Stimulated activated CD8-positive, alpha-beta memory T cell treated with anti-CD3 and anti-CD28 coated beads, Interleukin-4, amount 100 ng/mL, for 4 hours (primary cell): ENCODE data around the gene ESM1.

ENCODE experiments used
- DNase-seq, 2 donors: peaks; one replicate each; pipeline ENCODE4 v3.0.0-alpha.2; 2020; ENCODE audit warnings: low read depth in 2 of 2, low spot score in 1 of 2

The ESM1 gene

DNA sequence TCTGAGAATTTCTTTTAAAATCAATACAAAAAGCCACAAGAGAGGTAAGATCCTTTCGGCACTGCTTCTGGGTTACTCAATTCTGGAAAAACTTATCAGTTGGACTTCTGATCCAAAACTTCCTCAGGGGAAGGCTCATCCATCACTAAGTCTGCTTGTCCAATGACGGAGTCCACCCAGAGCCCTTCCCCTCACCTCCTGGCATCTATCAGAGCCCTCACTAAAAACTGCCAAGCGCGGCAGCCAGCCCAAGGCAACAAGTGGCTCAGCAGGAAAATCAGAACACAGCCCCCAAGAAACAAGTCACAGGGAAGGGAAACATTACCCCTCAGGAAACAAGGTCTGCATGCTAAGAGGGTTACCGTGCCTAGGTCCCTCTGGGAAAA is 869 bp upstream of the ESM1 start:
- no peak for DNase-seq

- no peak for DNase-seq
Observed at GRCh38 chr5:54981928-54982327, 3.5 kb downstream of the ESM1 start.

GRCh38 chr5:54975701-54976100 is 9.7 kb downstream of the ESM1 start:
- no peak for DNase-seq

DNA sequence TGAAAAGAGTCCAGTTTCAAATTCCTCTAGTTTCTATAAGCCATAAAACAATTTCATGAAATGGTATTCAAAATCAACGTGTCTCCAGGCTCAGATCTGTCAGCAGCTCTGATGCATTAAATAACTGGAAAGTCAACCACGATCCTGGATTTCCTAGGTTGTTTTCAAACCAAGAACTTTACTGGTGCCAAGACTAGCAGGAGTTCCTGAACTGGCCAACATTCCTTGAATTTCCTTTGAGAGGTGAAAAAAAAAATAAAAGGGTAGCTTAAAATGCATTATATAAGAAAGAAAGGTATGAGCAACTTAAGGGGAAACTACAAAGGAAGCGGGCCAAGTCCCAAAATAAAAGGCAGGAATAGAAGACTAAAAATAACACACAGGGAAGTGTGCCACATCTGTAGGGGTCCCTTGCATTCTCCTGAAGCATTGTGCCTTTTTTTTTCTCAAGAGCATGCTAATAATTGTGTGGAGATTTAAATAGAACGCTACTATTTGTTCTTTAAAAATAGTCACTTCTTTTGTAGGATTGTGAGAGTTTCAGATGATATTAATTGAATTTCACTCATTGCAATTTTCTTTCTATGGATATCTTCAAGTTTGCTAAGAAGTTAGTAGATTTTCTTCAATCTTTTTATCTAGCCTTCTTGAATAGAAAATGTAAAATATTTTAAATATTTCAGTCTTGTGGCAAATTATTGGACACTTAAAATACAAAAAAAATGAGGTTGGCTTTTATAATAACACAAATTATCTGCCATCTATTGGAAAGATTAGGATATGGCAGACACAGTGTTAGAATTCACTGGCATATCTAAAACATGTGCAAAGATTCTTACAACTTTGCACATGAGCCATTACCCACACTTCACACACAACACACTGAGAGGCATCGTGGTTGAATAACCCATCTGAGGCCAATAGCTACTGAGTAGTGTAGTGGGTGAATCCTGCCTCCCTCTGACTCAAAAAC is 15.3 kb downstream of the ESM1 start:
- DNase-seq, result no peak

- DNase-seq, result no peak
Observed at GRCh38 chr5:54969242-54969641, 16.2 kb downstream of the ESM1 start.

DNA sequence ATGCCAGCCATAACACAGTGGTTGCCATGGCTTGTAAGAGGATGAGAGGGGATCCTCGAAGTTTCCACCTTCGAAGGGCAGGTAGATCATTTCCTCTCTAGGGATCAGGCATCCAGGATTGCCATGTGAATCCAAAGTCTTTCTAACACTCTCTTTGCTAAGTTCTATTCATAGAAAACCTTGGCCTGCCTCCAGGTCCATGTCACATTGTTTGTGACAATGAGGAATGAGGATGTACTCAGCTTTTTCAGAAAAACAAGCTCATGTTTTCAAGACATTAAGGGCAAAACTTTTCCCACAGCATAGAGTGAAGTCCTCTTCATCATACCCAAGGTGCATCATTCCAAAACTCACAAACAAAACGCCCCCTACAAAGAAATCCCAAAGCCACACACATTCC is 19.6 kb downstream of the ESM1 start:
- no peak for DNase-seq

DNA sequence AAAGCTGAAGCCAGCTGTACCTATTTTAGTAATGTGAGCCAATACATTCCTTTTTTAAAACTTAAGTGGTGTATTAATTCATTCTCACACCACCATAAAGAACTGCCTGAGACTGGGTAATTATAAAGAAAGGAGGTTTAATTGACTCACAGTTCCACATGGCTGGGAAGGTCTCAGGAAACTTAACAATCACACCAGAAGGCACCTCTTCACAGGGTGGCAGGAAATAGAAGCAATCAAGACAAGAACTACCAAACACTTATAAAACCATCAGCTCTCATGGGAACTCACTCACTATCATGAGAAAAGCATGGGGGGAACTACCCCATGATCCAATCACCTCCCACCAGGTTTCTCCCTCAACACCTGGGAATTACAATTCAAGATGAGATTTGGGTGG is 21.0 kb downstream of the ESM1 start:
- no peak for DNase-seq

DNA sequence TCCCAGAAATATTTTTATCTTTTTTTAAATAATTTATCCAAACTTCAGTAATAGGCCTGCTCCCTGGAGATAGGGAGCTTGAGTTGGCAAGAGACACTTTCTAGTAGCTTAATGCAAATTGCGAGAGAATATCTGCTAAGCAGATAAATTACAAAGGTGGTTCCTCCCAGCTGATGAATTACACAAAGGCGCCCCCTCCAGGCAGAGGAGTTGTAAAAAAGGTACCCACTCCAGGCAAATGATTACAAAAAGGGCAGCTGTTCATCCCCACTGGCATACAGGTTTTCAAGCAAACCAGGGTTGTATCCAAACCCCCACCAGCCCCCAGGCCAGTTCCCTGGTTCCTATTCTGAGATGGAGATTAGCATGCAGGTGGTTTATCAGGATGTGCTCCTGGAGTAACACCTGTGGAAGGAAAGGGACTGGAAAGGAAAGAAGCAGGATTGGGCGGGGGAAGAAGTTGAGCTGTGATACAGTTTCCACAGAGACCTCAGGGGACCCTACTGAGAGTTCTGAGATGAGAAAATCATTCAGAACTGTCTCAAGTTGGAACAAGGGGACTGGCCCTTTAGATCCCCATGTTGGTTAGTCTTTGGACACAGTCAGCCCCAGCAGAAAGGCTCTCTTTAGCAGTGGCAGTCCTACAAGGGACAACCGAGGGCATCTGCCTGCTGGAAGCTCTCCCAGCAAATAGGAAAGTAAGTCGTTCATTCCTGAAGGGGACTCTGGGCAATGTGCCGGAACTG is 25.5 kb downstream of the ESM1 start:
- DNase-seq, result no peak

DNA sequence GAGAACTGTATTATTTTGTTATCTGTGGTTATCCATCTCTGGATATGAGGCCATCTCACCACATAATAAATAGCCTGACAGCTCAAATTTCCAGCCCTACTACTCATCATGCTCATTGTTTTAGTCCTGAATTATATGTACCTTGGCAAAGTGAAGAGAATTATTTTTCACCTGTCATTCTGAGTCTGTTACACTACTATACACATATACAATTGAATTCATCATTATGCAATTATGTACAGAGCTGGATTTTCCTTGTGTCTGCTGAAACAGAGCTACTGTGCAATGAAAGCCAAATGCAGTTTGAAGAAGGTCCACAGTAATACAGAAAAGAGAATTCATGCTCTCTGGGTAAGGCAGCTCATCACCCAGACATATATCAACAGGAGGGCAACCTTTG is 28.5 kb downstream of the ESM1 start:
- DNase-seq, result no peak

GRCh38 chr5:54947187-54947586 is 38.2 kb downstream of the ESM1 start:
- no peak for DNase-seq

GRCh38 chr5:54946306-54946819 is 39.0 kb downstream of the ESM1 start:
- no peak for DNase-seq

DNA sequence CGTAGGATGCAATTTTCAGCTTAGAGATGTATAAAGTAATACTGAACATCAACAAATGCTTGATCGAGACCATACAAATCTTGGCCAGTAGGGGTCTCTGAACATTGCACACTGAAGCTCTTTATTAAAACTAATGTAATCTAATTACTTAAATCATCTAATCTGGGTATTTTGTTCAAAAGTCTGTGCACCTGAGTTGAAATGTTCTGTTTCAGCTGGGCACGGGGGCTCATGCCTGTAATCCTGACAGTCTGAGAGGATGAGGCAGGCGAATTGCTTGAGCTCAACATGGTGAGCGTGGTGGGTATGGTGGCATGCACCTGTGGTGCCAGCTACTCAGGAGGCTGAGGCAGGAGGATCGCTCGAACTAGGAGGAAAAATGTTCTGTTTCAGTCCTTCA is 41.0 kb downstream of the ESM1 start:
- peak in 1 of 2 donors; percentile 11 for DNase-seq

- DNase-seq, result no peak
Observed at GRCh38 chr5:54942064-54942778, 43.2 kb downstream of the ESM1 start.

DNA sequence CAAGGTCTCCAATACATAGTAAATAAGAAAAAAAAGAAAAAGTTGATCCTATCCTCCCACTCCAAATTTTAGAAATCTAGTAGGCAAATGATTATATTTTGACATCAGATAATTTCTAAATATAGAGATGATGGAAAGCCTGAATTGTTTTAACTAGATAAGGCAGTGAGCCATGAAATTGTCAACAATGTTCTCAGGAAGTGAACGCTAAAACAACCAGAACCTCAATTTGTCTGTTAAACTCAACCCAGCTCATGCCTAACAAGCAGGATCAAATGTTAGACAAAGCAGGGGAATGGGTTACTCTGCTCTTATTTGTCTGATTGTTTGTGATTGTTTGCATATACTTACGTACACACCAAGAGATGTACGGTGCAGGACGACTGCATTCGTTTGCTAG is 49.2 kb downstream of the ESM1 start:
- no peak for DNase-seq

- no peak for DNase-seq
Observed at GRCh38 chr5:54932789-54933188, 52.6 kb downstream of the ESM1 start.

GRCh38 chr5:54930736-54931135 is 54.7 kb downstream of the ESM1 start:
- no peak for DNase-seq
